Activated CD4-positive, alpha-beta memory T cell treated with anti-CD3 and anti-CD28 coated beads for 36 hours (primary cell): ENCODE data around the gene POLE3. TPM values are rescaled to one million over a fixed set of nuclear protein-coding genes. Genes with fewer than 3 reads are reported as not detected.
A peak's percentile ranks its signal among the peaks of the same experiment; 100 is the strongest.
"Not testable (repeated sequence)": the region's sequence is repeated elsewhere in the genome, so short reads cannot be mapped to it uniquely, and the experiment has no call there.

Experiments
- CTCF ChIA-PET: fragments of 350-600 bp; sonication (Branson Sonifier 250); formaldehyde crosslinking; loops from one replicate; lab custom pipeline; 2021; ENCODE audit warnings: antibody characterized with exemption, inconsistent platforms; lab: Charles Lee
- POLR2A ChIA-PET: fragments of 350-600 bp; sonication (Branson Sonifier 250); formaldehyde crosslinking; loops from one replicate; lab custom pipeline; 2021; ENCODE audit warnings: antibody characterized with exemption; lab: Charles Lee
- DNase-seq: peaks from one replicate; pipeline ENCODE4 v3.0.0-alpha.2; 2020
- H3K27ac Mint-ChIP-seq: one replicate; pipeline ENCODE4 v1.8.0; 2021; ENCODE audit warnings: mixed read lengths
- H3K27me3 Mint-ChIP-seq: one replicate; pipeline ENCODE4 v1.8.0; 2021; ENCODE audit warnings: mixed read lengths
- H3K36me3 Mint-ChIP-seq: one replicate; pipeline ENCODE4 v1.8.0; 2021; ENCODE audit warnings: mixed read lengths
- H3K4me1 Mint-ChIP-seq: one replicate; pipeline ENCODE4 v1.8.0; 2021; ENCODE audit warnings: low read depth, mixed read lengths
- H3K4me3 Mint-ChIP-seq: one replicate; pipeline ENCODE4 v1.8.0; 2021; ENCODE audit warnings: mild to moderate bottlenecking, mixed read lengths
- H3K9me3 Mint-ChIP-seq: one replicate; pipeline ENCODE4 v1.8.0; 2021; ENCODE audit warnings: mixed read lengths
- intact Hi-C: fragments of 100-400 bp; cut with micrococcal nuclease; formaldehyde crosslinking; loops from one replicate; pipeline ENCODE4 v1.15.1; 2023
- total RNA-seq, 2 experiments: library from RNA; stranded (reverse); gene quantifications; one replicate each; pipeline ENCODE4 v1.2.3, GENCODE V29; 2021

POLE3 gene
- total RNA-seq, 2 experiments from 2014 or later, result 44.3 to 45.0 TPM

DNA sequence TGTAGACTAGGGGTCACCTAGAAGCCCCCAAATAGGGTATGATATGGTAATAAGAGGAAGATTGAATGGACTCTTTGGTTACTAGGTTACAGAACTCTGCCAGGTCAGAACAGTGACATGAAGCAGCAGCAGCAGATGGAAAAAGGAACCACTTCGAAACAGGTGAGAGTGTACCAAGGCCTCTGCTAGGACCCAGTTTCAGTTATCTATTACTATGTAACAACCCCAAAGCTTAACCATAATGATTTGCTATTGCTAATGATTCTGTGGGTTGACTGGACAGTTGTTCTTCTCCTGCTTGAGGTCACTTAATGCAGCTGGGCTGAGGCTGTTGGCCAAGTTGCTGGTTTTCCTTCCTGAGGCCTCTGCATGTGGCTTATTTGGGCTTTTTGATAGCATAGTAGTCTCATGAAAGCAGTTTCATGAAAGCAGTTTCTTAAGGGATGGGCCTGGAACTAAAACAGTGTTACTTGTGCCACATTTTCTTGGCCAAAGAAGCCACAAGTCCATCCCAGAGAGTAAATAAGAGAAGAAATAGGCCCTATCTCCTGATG lies 17.7 kb upstream of the POLE3 start:
- Mint-ChIP-seq H3K27ac (no peak overlapping the region), H3K4me1 (no peaks in the 10 kb centered on the region), H3K4me3 (no peak overlapping the region), H3K27me3 (peaks cover 6% of the 10 kb centered on the region), H3K36me3 (no peaks in the 10 kb centered on the region), H3K9me3 (no peaks in the 10 kb centered on the region)
- POLR2A ChIA-PET, result no interaction called here
- intact Hi-C loops, result no loop called here
- no peak for DNase-seq
- CTCF ChIA-PET, result no interaction called here

- no peaks in the 10 kb centered on the region for H3K9me3 Mint-ChIP-seq
- H3K4me1 Mint-ChIP-seq, result no peaks in the 10 kb centered on the region
- H3K4me3 Mint-ChIP-seq, result no peak overlapping the region
- H3K36me3 Mint-ChIP-seq, result no peaks in the 10 kb centered on the region
- intact Hi-C loops, result no loop called here
- ChIA-PET CTCF (no interaction called here), POLR2A (no interaction called here)
- DNase-seq, result no peak
- peaks cover 6% of the 10 kb centered on the region for H3K27me3 Mint-ChIP-seq
- H3K27ac Mint-ChIP-seq, result no peak overlapping the region
Measured at GRCh38 chr9:113427629-113428028, 17.2 kb upstream of the POLE3 start.

GRCh38 chr9:113426701-113427100 lies 16.2 kb upstream of the POLE3 start:
- no peak for DNase-seq
- Mint-ChIP-seq H3K4me1 (no peaks in the 10 kb centered on the region), H3K27ac (no peak overlapping the region), H3K4me3 (no peak overlapping the region), H3K27me3 (peaks cover 6% of the 10 kb centered on the region), H3K9me3 (no peaks in the 10 kb centered on the region), H3K36me3 (no peaks in the 10 kb centered on the region)
- intact Hi-C loops, result no loop called here
- ChIA-PET POLR2A (interaction anchor here (0.6 to 1.1 kb wide), 2 partner anchors 63 to 157 kb away, joined by 3 read pairs; no protein-coding TSS in a partner anchor), CTCF (no interaction called here)

DNA sequence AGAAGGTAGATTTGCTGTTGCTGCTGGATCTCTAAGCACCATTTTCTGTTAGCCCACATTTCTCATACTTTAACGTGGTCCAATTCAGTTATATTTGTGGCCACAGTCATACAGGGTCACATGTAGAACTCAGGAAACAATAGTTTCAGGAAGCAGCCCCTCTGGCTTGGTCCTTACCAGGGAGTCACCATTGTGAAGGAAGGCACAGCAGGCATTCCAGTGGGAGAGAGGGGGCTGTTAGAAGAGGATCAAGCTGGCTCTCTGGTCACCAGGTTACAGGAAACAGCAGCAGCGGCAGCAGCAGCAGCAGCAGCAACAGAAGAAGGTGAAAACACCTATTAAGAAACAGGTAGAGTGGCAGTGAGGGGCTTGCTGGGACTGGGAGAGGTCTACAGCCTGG lies 14.6 kb upstream of the POLE3 start:
- H3K9me3 Mint-ChIP-seq, result no peaks in the 10 kb centered on the region
- ChIA-PET CTCF (interaction anchor here (0.9 to 1.3 kb wide), 2 partner anchors 12 to 22 kb away, joined by 3 read pairs; no protein-coding TSS in a partner anchor), POLR2A (no interaction called here)
- H3K36me3 Mint-ChIP-seq, result no peaks in the 10 kb centered on the region
- no peaks in the 10 kb centered on the region for H3K4me1 Mint-ChIP-seq
- H3K27me3 Mint-ChIP-seq, result peaks cover 6% of the 10 kb centered on the region
- no peak for DNase-seq
- no peak overlapping the region for H3K4me3 Mint-ChIP-seq
- no peak overlapping the region for H3K27ac Mint-ChIP-seq
- intact Hi-C loops, result no loop called here

DNA sequence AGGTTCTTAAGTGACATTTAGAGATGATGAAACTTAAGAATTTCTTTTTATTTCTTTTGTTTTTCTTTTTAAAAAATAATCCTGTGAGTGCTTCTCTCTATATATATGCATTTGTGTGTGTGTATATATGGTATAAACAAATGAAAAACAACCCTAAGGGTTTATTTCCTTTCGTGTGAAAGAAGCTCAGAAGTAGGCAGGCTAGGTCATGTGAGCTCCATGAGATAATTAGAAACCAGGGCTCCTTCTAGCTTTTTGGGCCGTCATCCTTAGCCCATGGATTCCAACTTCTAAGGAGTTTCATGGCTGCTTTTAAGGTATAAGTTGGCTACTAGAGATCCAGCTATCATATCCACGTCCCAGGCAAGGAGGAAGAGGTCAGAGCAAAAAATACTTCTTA lies 11.3 kb upstream of the POLE3 start:
- Mint-ChIP-seq H3K4me1 (no peaks in the 10 kb centered on the region), H3K9me3 (no peaks in the 10 kb centered on the region), H3K36me3 (no peaks in the 10 kb centered on the region), H3K27ac (no peak overlapping the region), H3K4me3 (no peak overlapping the region), H3K27me3 (peaks cover 6% of the 10 kb centered on the region)
- no peak for DNase-seq
- ChIA-PET CTCF (interaction anchor here (1.0 to 2.2 kb wide), 3 partner anchors 90 to 236 kb away, joined by 3 to 12 read pairs (median 4); no protein-coding TSS in a partner anchor), POLR2A (no interaction called here)
- intact Hi-C loops, result no loop called here

- CTCF ChIA-PET, result interaction anchor here (1.3 kb wide), 1 partner anchor 238 kb away, joined by 4 read pairs; no protein-coding TSS in a partner anchor
- DNase-seq, result no peak
- Mint-ChIP-seq H3K9me3 (no peaks in the 10 kb centered on the region), H3K4me3 (no peak overlapping the region), H3K4me1 (no peaks in the 10 kb centered on the region), H3K27ac (no peak overlapping the region), H3K36me3 (no peaks in the 10 kb centered on the region), H3K27me3 (no peaks in the 10 kb centered on the region)
- intact Hi-C loops, result no loop called here
- POLR2A ChIA-PET, result no interaction called here
Measured at GRCh38 chr9:113417370-113417769, 6.9 kb upstream of the POLE3 start.

DNA sequence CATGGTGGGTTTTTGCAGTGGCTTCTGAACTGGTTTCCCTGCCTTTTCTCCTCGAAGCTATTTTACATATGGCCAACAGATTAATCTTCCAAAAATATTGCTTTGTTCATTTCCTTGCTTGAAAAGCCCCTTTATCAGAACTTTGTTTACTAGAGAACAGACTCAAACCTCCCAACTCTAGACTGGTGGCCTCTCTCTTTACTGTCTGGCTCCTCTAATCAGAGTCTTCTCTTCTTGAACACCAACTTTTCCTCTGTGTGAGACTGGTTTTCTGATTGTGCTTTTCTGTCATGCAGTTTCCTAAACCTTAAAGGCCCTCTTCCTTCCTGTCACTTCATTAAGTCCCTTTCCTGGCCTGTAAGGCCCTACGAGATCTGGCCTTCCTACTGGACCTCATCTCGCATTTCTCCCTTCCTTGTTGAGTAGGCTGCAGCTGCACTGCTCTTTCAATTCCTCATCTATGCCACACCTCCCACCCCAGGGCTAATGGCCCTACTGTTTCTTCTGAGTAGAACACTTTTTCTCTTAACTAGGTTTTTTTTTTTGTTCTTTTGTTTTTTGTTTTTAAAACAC lies 5.8 kb upstream of the POLE3 start:
- CTCF ChIA-PET, result interaction anchor here (1.3 kb wide), 1 partner anchor 239 kb away, joined by 4 read pairs; no protein-coding TSS in a partner anchor
- intact Hi-C loops, result no loop called here
- Mint-ChIP-seq H3K9me3 (no peaks in the 10 kb centered on the region), H3K4me1 (peaks cover 7% of the 10 kb centered on the region), H3K27ac (no peak overlapping the region), H3K27me3 (no peaks in the 10 kb centered on the region), H3K4me3 (no peak overlapping the region), H3K36me3 (no peaks in the 10 kb centered on the region)
- DNase-seq, result no peak
- POLR2A ChIA-PET, result no interaction called here

DNA sequence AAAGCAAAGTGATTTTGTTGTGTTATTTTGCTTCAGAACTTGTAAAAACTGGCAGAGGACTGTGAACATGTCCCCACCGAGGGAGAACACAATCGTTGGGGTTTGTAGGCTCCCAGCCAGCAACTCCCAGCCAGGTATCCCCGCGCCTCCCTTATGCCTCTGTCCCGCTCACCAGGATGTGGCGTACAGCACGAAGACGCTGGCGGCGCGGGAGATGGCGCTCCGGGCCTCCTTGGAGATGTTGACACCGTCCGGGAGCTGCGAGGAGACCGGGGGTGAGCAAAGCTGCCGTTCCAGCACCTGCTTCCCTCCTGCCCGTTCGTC lies 630 bp downstream of the POLE3 start:
- intact Hi-C loops, result loop anchor here (1.0 to 2.0 kb wide), 9 partner anchors 9 to 1373 kb away; partner anchors contain the start of genes ALAD, CDC26, FKBP15 and HDHD3

DNA sequence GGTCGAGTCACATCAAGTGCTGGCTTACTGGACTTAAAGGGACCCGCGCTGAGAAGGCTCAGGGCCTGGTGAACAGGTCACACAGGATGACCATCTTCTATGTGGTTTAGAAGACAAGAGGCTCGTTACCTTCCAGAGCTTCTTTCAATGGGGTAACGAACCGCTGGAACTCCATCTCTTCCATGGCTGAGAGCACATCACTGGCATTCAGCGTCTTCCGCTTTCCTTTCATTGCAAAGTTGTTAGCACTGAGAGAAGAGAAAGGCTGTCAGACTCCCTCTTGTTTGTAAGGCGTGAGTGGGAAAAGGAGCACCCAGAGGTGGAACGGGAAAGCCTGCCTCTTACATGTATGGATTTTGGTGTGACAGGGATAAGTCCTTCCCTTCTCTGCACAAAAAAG lies 994 bp downstream of the POLE3 start:
- POLR2A ChIA-PET, result interaction anchor here (0.9 to 2.2 kb wide), 10 partner anchors 9 to 188 kb away, joined by 3 to 26 read pairs (median 9); partner anchors contain the start of genes ALAD, BSPRY, CDC26 and FKBP15
- CTCF ChIA-PET, result interaction anchor here (0.6 to 1.6 kb wide), 9 partner anchors 8 to 272 kb away, joined by 3 to 28 read pairs (median 5); partner anchors contain the start of genes ALAD, BSPRY, CDC26 and HDHD3
- Mint-ChIP-seq H3K4me3 (peak overlapping the region; percentile 98), H3K36me3 (peaks cover 32% of the 10 kb centered on the region), H3K9me3 (no peaks in the 10 kb centered on the region), H3K27ac (peak overlapping the region; percentile 100), H3K4me1 (peaks cover 36% of the 10 kb centered on the region), H3K27me3 (no peaks in the 10 kb centered on the region)
- intact Hi-C loops, result no loop called here
- DNase-seq, result no peak

More for the DNA sequence above, 630 bp downstream of the POLE3 start:
- ChIA-PET POLR2A (interaction anchor here (0.6 to 2.2 kb wide), 18 partner anchors 9 to 976 kb away, joined by 3 to 26 read pairs (median 4); partner anchors contain the start of genes ALAD, BSPRY, CDC26 and FKBP15), CTCF (interaction anchor here (0.6 to 1.6 kb wide), 12 partner anchors 9 to 272 kb away, joined by 3 to 28 read pairs (median 4); partner anchors contain the start of genes ALAD, BSPRY, CDC26 and PRPF4)
- peak overlapping the region; percentile 100 for H3K27ac Mint-ChIP-seq
- no peaks in the 10 kb centered on the region for H3K9me3 Mint-ChIP-seq
- peak overlapping the region; percentile 98 for H3K4me3 Mint-ChIP-seq
- H3K36me3 Mint-ChIP-seq, result peaks cover 32% of the 10 kb centered on the region
- H3K4me1 Mint-ChIP-seq, result peaks cover 36% of the 10 kb centered on the region
- DNase-seq, result no peak
- no peaks in the 10 kb centered on the region for H3K27me3 Mint-ChIP-seq

GRCh38 chr9:113406873-113407511 lies 3.5 kb downstream of the POLE3 start:
- ChIA-PET CTCF (interaction anchor here (0.5 to 4.7 kb wide), 8 partner anchors 14 to 251 kb away, joined by 3 to 34 read pairs (median 4); partner anchors contain the start of genes CDC26 and PRPF4), POLR2A (interaction anchor here (0.8 to 1.3 kb wide), 2 partner anchors 31 to 172 kb away, joined by 4 to 5 read pairs; no protein-coding TSS in a partner anchor)
- DNase-seq, result peak; percentile 74
- intact Hi-C loops, result loop anchor here (1.0 kb wide), 2 partner anchors 57 to 133 kb away; no protein-coding TSS in a partner anchor
- Mint-ChIP-seq H3K27ac (peak overlapping the region; percentile 64), H3K4me1 (peaks cover 34% of the 10 kb centered on the region), H3K36me3 (peaks cover 32% of the 10 kb centered on the region)
- not testable (repeated sequence) for H3K4me3 Mint-ChIP-seq, H3K9me3 Mint-ChIP-seq, H3K27me3 Mint-ChIP-seq

DNA sequence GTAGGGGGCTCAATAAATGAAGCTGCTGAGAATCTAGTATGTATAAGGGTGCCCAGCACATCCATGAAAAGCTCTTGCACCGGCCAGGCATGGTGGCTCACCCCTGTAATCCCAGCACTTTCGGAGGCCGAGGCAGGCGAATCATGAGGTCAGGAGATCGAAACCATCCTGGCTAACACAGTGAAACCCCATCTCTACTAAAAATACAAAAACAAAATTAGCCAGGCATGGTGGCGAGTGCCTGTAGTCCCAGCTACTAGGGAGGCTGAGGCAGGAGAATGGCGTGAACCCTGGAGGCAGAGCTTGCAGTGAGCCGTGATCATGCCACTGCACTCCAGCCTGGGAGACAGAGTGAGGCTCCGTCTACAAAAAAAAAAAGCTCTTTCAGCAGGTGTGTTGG lies 4.1 kb downstream of the POLE3 start:
- H3K4me3 Mint-ChIP-seq, H3K27ac Mint-ChIP-seq, DNase-seq, H3K9me3 Mint-ChIP-seq, H3K27me3 Mint-ChIP-seq, intact Hi-C loops: not testable (repeated sequence)
- CTCF ChIA-PET, result interaction anchor here (0.5 to 4.7 kb wide), 6 partner anchors 14 to 252 kb away, joined by 3 to 34 read pairs (median 4); partner anchors contain the start of genes CDC26 and PRPF4
- peaks cover 35% of the 10 kb centered on the region for H3K4me1 Mint-ChIP-seq
- POLR2A ChIA-PET, result interaction anchor here (0.8 to 1.3 kb wide), 2 partner anchors 31 to 173 kb away, joined by 4 to 5 read pairs; no protein-coding TSS in a partner anchor
- peaks cover 32% of the 10 kb centered on the region for H3K36me3 Mint-ChIP-seq
